K562 (cell line): ENCODE results near the gene PSMG3. TPM values are rescaled to one million over a fixed set of nuclear protein-coding genes. Genes with fewer than 3 reads are reported as not detected.

Experiments used
- ATAC-seq: fragments of 200-7000 bp; cut with Tn5 transposase; 3 replicates; pipeline ENCODE4 v1.9.1; 2020; ENCODE audit warnings: moderate library complexity
- BruUV-seq: library from RNA; stranded (reverse); fragments of 400-500 nt; replicated peaks from 2 replicates; lab custom pipeline; 2021; lab: Mats Ljungman, UMichigan
- CTCF ChIA-PET: fragments of 300-600 bp; formaldehyde crosslinking; extraction: SDS; loops from one replicate; lab custom pipeline; 2021; ENCODE audit warnings: low intra/inter-chr PET ratio; lab: Yijun Ruan, JAX
- POLR2A ChIA-PET: fragments of 300-600, 350-650 bp; sonication (Branson Sonifier 250); formaldehyde crosslinking; extraction: SDS; loops from one replicate; lab custom pipeline; 2021; ENCODE audit warnings: antibody characterized with exemption, inconsistent platforms; lab: Yijun Ruan, JAX
- DNase-seq, 4 experiments: peaks; one replicate each; pipeline versions ENCODE4 v3.0.0 to v3.0.0-alpha.2; 2011 to 2018; ENCODE audit warnings: low spot score in 3 of 4, mixed read lengths in 3 of 4; ENCODE audit errors: extremely low read depth in 1 of 4
- FAIRE-seq: peaks from 2 replicates; lab custom pipeline; 2011; peaks lifted over from hg19 to GRCh38; lab: Jason Lieb, UNC
- H2AFZ ChIP-seq: 2 replicates; pipeline ENCODE4 v1.6.0; 2011; ENCODE audit warnings: low read depth, low read length, control low read depth, inconsistent platforms
- H3K27ac ChIP-seq: fragments of 200-600 bp; 3 replicates; pipeline ENCODE4 v1.8.0; 2011; ENCODE audit warnings: low read depth, mild to moderate bottlenecking, control low read depth, inconsistent platforms, low read length, moderate library complexity, mixed read lengths; ENCODE audit errors: extremely low read depth
- H3K27me3 ChIP-seq, 2 experiments: fragments of 300-600 bp in 1 of 2; 2 replicates in 1 of 2; 3 replicates in 1 of 2; pipeline versions ENCODE4 v1.6.0 to v1.8.0; 2011; ENCODE audit warnings: inconsistent platforms in 2 of 2, low read length in 2 of 2, mild to moderate bottlenecking in 1 of 2, mixed read lengths in 1 of 2, moderate library complexity in 1 of 2; ENCODE audit not compliant: control insufficient read depth in 2 of 2, insufficient read depth in 2 of 2
- H3K36me3 ChIP-seq: fragments of 300-600 bp; 3 replicates; pipeline ENCODE4 v1.8.0; 2011; ENCODE audit warnings: mild to moderate bottlenecking, low read length, inconsistent platforms; ENCODE audit not compliant: control insufficient read depth, insufficient read depth
- H3K4me1 ChIP-seq, 2 experiments: fragments of 200-600 bp in 1 of 2; replicated peaks in 1 of 2; 2 replicates in 1 of 2; 3 replicates in 1 of 2; pipeline versions ENCODE4 v1.5.1 to v1.8.0; 2011; ENCODE audit warnings: inconsistent platforms in 2 of 2, low read length in 2 of 2, mild to moderate bottlenecking in 1 of 2, mixed read lengths in 1 of 2, moderate library complexity in 1 of 2; ENCODE audit not compliant: control insufficient read depth in 2 of 2, insufficient read depth in 2 of 2
- H3K4me2 ChIP-seq: 2 replicates; pipeline ENCODE4 v1.6.1; 2011; ENCODE audit warnings: low read length, control low read depth, inconsistent platforms, mixed read lengths; ENCODE audit not compliant: insufficient read depth
- H3K4me3 ChIP-seq: fragments of 200-600 bp; sonication (generic), shearing (Covaris generic); 2 replicates; pipeline ENCODE4 v1.5.1; 2016; ENCODE audit warnings: control low read depth, inconsistent platforms
- H3K79me2 ChIP-seq: fragments of 200-600 bp; 3 replicates; pipeline ENCODE4 v1.8.0; 2011; ENCODE audit warnings: low read length, inconsistent platforms; ENCODE audit not compliant: control insufficient read depth, insufficient read depth
- H3K9ac ChIP-seq, 2 experiments: 2 replicates each; pipeline versions ENCODE4 v1.6.0 to v1.6.1; 2011; ENCODE audit warnings: low read depth in 2 of 2, low read length in 2 of 2, control low read depth in 1 of 2, inconsistent platforms in 1 of 2, mild to moderate bottlenecking in 1 of 2, mixed read lengths in 1 of 2; ENCODE audit not compliant: insufficient read depth in 1 of 2
- H3K9me1 ChIP-seq: one replicate; pipeline ENCODE4 v1.6.0; 2011; ENCODE audit warnings: inconsistent platforms, mild to moderate bottlenecking, low read length, moderate library complexity; ENCODE audit not compliant: control insufficient read depth, insufficient read depth
- H3K9me3 ChIP-seq: replicated peaks from 2 replicates; pipeline ENCODE4 v1.5.1; 2011; ENCODE audit warnings: low read depth, low read length, inconsistent platforms; ENCODE audit not compliant: control insufficient read depth, insufficient read depth
- H4K20me1 ChIP-seq: replicated peaks from 2 replicates; pipeline ENCODE4 v1.6.1; 2011; ENCODE audit warnings: low read length, inconsistent platforms, mixed read lengths; ENCODE audit not compliant: control insufficient read depth, insufficient read depth
- ADNP ChIP-seq: fragments of 200-800 bp; sonication (Bioruptor generic); IDR thresholded peaks from 2 replicates; pipeline ENCODE4 v1.6.1; 2016; ENCODE audit warnings: missing genetic modification characterization, missing compliant biosample characterization
- ASH1L ChIP-seq: fragments of 450-650 bp; IDR thresholded peaks from 2 replicates; pipeline ENCODE4 v1.6.1; 2018; ENCODE audit warnings: borderline replicate concordance, mild to moderate bottlenecking, low read depth; ENCODE audit not compliant: partially characterized antibody
- CREB5 ChIP-seq: fragments of 250-450 bp; sonication (Bioruptor Pico); IDR thresholded peaks from 2 replicates; pipeline ENCODE4 v1.5.0; 2020; ENCODE audit warnings: mild to moderate bottlenecking
- ELF2 ChIP-seq: fragments of 250-450 bp; sonication (Bioruptor Pico); IDR thresholded peaks from 2 replicates; pipeline ENCODE4 v1.5.0; 2021; ENCODE audit warnings: mild to moderate bottlenecking
- KLF6 ChIP-seq: fragments of 250-450 bp; sonication (Bioruptor Pico); IDR thresholded peaks from 2 replicates; pipeline ENCODE4 v1.4.0; 2020; ENCODE audit warnings: mild to moderate bottlenecking, moderate library complexity, borderline replicate concordance
- RBM25 ChIP-seq: fragments of 200-400 bp; formaldehyde crosslinking; IDR thresholded peaks from 2 replicates; pipeline ENCODE4 v1.6.1; 2018; ENCODE audit warnings: low read length, low read depth, moderate library complexity; ENCODE audit not compliant: severe bottlenecking
- SMAD4 ChIP-seq: fragments of 250-450 bp; sonication (Bioruptor Pico); conservative IDR thresholded peaks from 2 replicates; pipeline ENCODE4 v1.8.0; 2021; ENCODE audit warnings: inconsistent platforms, mild to moderate bottlenecking, moderate library complexity
- TEAD1 ChIP-seq, 2 experiments: fragments of 450-650 bp in 1 of 2; sonication (generic) in 1 of 2; formaldehyde crosslinking; IDR thresholded peaks; 2 replicates each; pipeline versions ENCODE4 v1.4.0 to v1.8.0; 2020 to 2022; ENCODE audit warnings: mild to moderate bottlenecking in 2 of 2, missing genetic modification reagents in 1 of 2
- TRIM25 ChIP-seq: fragments of 450-650 bp; IDR thresholded peaks from 2 replicates; pipeline ENCODE4 v1.7.0; 2016; ENCODE audit warnings: borderline replicate concordance
- TSC22D4 ChIP-seq: fragments of 450-650 bp; IDR thresholded peaks from 2 replicates; pipeline ENCODE4 v1.6.1; 2016; ENCODE audit warnings: missing genetic modification characterization, missing biosample characterization, control low read depth
- TSHZ1 ChIP-seq: fragments of 250-450 bp; sonication (Bioruptor Pico); IDR thresholded peaks from 2 replicates; pipeline ENCODE4 v1.4.0; 2020; ENCODE audit warnings: mild to moderate bottlenecking, moderate library complexity
- WGBS: fragments of 100-300 bp; shearing (Covaris generic); methylation state at CpG from one replicate; pipeline ENCODE4 v1.1.6; 2016; ENCODE audit warnings: low coverage, mixed read lengths; ENCODE audit not compliant: insufficient coverage; ENCODE audit errors: missing lambda C conversion rate; 5-methylcytosine and 5-hydroxymethylcytosine counted together
- in situ Hi-C: fragments of 300-500 bp; cut with MboI; formaldehyde crosslinking; loops from 4 replicates; pipeline ENCODE4 v1.15.0; 2018; ENCODE audit warnings: inconsistent platforms, mixed read lengths
- intact Hi-C: fragments of 100-400 bp; cut with micrococcal nuclease; formaldehyde crosslinking; loops from 2 replicates; pipeline ENCODE4 v1.14.2; 2022
- polyA plus RNA-seq, 8 experiments: library from polyadenylated mRNA; depleted of rRNA in 4 of 8; stranded (reverse) in 5 of 8; unstranded in 3 of 8; fragments of >200 nt; fragmentation: Nextera tagmentation in 2 of 8; fragmentation: Illumina TruSeq in 1 of 8; extraction: Ambion mirVana in 2 of 8; extraction: Trizol in 1 of 8; gene quantifications; 2 replicates each; pipeline versions ENCODE4 v1.2.1 to v1.2.3, GENCODE V29; 2011 to 2014; ENCODE audit warnings: inconsistent platforms in 1 of 8, missing spikeins in 1 of 8
- total RNA-seq, 7 experiments: library from RNA; depleted of rRNA in 6 of 7; stranded (reverse); fragments of >200 nt in 6 of 7; fragmentation: Illumina TruSeq in 2 of 7; extraction: Trizol in 2 of 7; gene quantifications; 2 replicates each; pipeline versions ENCODE4 v1.2.1 to v1.2.3, GENCODE V29; 2011 to 2021; ENCODE audit warnings: low replicate concordance in 1 of 7

The PSMG3 gene
- total and polyA plus RNA-seq, 9 of the 15 experiments (the other 6 are each of a cell fraction or from before 2014, with no cell fraction given): 34.8 to 122 (median 80.1) TPM

- TF ChIP-seq ELF2 (CRISPR knock-in tag) (no peak), RBM25 (peak; percentile 88), ASH1L (no peak), ADNP (peak; percentile 90)
Measured at GRCh38 chr7:1575809-1576208, 6.0 kb upstream of the PSMG3 start (continued).

GRCh38 chr7:1572111-1572822 lies 2.4 kb upstream of the PSMG3 start:
- FAIRE-seq (no peak), DNase-seq (peak in 1 of 4 experiments; percentile 22), ATAC-seq (no peak)
- BruUV-seq: no TSS peak
- intact Hi-C loops (loop anchor here (10.0 kb wide), 1 partner anchor 633 kb away; no protein-coding TSS in a partner anchor), in situ Hi-C loops (no loop called here)
- Histone ChIP-seq H3K36me3 (peaks cover 9% of the 10 kb centered on the region; the same call in 2 of the 3 replicates), H3K4me2 (peak overlapping the region; percentile 5; the same call in 1 of the 2 replicates), H4K20me1 (no peaks in the 10 kb centered on the region), H3K27ac (no peak overlapping the region), H3K4me3 (no peak overlapping the region), H3K9me3 (no peaks in the 10 kb centered on the region), H3K4me1 (peaks cover 26 to 48% of the 10 kb centered on the region in 2 experiments; a peak in 4 of 5 replicates), H2AFZ (no peak overlapping the region), H3K27me3 (no peaks in the 10 kb centered on the region), H3K9me1 (no peaks in the 10 kb centered on the region), H3K79me2 (peaks cover 40% of the 10 kb centered on the region), H3K9ac (no peak overlapping the region; a peak in 1 of 4 replicates)
- ChIA-PET POLR2A (interaction anchor here (0.6 to 0.9 kb wide), 3 partner anchors 10 to 582 kb away, joined by 3 to 5 read pairs (median 3); no protein-coding TSS in a partner anchor), CTCF (no interaction called here)
- 25% methylated on average over 7 of the region's 7 CpGs for whole genome bisulfite sequencing
- 0 out of 2 replicates have a peak, but pooled peaks have one; percentile 54 for TF ChIP-seq KLF6
- TF ChIP-seq CREB5: no peak
- TF ChIP-seq SMAD4: peak; percentile 74
- no peak for TF ChIP-seq TRIM25
- TF ChIP-seq TEAD1 (CRISPR knock-in tag; IDR thresholded peaks at IDR 0.05): peak in 1 of 2 experiments; percentile 75; a peak in 1 of 4 replicates
- TF ChIP-seq TSHZ1 (CRISPR knock-in tag): peak; percentile 46; the same call in 1 of the 2 replicates
- TF ChIP-seq TSC22D4 (tag): no peak
